ENCODE results near the gene PTPRN2.

PTPRN2 gene

DNA sequence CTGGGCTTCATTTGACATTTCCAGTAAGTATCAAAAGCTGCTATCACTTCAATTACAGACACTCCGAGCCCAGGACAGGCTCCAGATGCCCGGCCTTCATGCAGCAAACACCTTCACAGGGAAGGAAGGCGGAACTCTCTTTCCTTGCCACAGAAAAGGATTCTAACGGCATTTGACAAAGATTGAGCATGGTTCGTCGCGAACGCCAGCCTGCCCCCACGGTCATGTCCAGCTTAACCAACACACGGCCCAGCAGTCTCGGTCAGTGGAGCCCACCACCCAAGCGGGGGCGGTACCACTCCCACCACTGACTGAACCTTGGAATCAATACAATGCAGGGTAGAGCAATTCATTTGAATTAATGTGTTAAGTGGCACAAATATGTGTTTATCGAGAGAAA lies 643.6 kb downstream of the PTPRN2 start:
- TF ChIP-seq GATA3 (IDR thresholded peaks at IDR 0.05; ENCODE audit: low read depth, low read length): no peak
- TF ChIP-seq GATA2 (IDR thresholded peaks at IDR 0.05; ENCODE audit: low read depth, low read length): no peak

DNA sequence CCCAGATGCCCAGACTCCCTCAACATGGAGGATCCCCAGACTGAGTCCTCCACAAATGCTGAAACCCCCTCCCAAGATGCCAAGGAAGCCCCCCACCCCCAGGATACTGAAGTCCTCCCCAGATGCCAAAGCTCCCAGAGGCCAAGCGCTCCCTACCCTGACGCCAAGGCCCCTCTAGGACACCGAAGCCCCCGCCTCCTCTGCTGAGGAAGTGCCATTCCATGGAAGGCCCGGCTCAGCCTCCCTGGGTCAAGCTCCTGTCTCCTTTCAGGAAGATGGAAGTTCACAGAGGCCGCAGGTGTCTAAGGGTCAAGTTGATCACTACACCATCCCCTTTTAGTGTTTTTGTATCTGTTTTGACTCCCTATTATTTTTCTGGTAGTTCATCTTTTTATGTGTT lies 644.1 kb downstream of the PTPRN2 start:
- TF ChIP-seq GATA3 (IDR thresholded peaks at IDR 0.05; ENCODE audit: low read depth, low read length): no peak
- TF ChIP-seq GATA2 (IDR thresholded peaks at IDR 0.05; ENCODE audit: low read depth, low read length): no peak

DNA sequence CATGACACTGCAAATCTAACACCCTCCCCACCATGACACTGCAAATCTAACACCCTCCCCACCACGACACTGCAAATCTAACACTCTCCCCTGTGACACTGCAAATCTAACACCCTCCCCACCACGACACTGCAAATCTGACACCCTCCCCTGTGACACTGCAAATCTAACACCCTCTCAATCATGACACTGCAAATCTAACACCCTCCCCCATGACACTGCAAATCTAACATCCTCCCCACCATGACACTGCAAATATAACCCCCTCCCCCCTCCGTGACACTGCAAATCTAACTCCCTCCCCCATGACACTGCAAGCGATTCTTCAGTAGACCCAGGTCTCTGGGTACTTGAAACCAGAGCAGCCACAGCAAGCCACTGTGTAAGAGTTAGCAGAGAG lies 646.4 kb downstream of the PTPRN2 start:
- TF ChIP-seq GATA2 (IDR thresholded peaks at IDR 0.05; ENCODE audit: low read depth, low read length) (no peak), GATA3 (IDR thresholded peaks at IDR 0.05; ENCODE audit: low read depth, low read length) (no peak)

DNA sequence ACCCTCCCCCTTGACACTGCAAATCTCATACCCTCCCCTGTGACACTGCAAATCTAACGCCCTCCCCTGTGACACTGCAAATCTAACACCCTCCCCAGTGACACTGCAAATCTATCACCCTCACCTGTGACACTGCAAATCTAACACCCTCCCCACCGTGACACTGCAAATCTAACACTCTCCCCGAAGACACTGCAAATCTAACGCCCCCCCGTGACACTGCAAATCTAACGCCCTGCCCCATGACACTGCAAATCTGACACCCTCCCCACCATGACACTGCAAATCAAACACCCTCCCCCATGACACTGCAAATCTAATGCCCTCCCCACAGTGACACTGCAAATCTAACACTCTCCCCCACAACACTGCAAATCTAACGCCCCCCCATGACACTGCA lies 647.1 kb downstream of the PTPRN2 start:
- TF ChIP-seq GATA2 (IDR thresholded peaks at IDR 0.05; ENCODE audit: low read depth, low read length) (no peak), GATA3 (IDR thresholded peaks at IDR 0.05; ENCODE audit: low read depth, low read length) (no peak)

- TF ChIP-seq GATA3 (IDR thresholded peaks at IDR 0.05; ENCODE audit: low read depth, low read length) (no peak), GATA2 (IDR thresholded peaks at IDR 0.05; ENCODE audit: low read depth, low read length) (no peak)
Measured at GRCh38 chr7:157938211-157938610, 649.4 kb downstream of the PTPRN2 start.

GRCh38 chr7:157937406-157937805 lies 650.2 kb downstream of the PTPRN2 start:
- TF ChIP-seq GATA2 (IDR thresholded peaks at IDR 0.05; ENCODE audit: low read depth, low read length) (no peak), GATA3 (IDR thresholded peaks at IDR 0.05; ENCODE audit: low read depth, low read length) (no peak)

GRCh38 chr7:157936976-157937375 lies 650.6 kb downstream of the PTPRN2 start:
- no peak for TF ChIP-seq GATA3 (IDR thresholded peaks at IDR 0.05; ENCODE audit: low read depth, low read length)
- TF ChIP-seq GATA2 (IDR thresholded peaks at IDR 0.05; ENCODE audit: low read depth, low read length): no peak

- TF ChIP-seq GATA3 (IDR thresholded peaks at IDR 0.05; ENCODE audit: low read depth, low read length) (no peak), GATA2 (IDR thresholded peaks at IDR 0.05; ENCODE audit: low read depth, low read length) (no peak)
Measured at GRCh38 chr7:157932498-157933218, 655.0 kb downstream of the PTPRN2 start.

DNA sequence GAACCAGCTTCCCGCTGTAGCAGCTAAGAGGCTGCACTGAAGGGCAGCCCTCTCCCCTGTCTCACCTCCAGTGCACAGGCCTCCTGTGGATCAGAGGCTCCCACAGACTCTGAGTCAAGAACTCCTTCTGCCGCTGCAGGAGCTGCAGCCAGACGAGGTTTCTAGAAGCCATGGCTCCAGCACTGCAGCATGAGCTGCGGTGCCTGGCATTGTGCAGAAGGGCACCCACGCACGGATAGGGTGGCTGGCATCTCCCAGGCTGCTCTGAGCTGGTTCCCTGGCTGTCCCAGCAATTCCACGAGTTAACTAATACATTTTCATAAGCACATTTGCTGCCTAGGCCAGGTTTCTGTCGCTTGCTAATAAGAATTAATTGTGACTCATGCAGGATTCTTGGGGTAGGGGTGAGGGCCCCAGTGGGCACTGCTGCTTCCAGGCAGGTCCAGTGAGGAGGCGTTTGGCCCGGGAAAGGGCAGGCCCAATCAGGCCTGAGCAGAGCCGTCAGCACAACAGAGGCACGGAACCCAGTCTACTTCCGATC lies 656.6 kb downstream of the PTPRN2 start:
- TF ChIP-seq GATA2 (IDR thresholded peaks at IDR 0.05; ENCODE audit: low read depth, low read length): no peak
- no peak for TF ChIP-seq GATA3 (IDR thresholded peaks at IDR 0.05; ENCODE audit: low read depth, low read length)

DNA sequence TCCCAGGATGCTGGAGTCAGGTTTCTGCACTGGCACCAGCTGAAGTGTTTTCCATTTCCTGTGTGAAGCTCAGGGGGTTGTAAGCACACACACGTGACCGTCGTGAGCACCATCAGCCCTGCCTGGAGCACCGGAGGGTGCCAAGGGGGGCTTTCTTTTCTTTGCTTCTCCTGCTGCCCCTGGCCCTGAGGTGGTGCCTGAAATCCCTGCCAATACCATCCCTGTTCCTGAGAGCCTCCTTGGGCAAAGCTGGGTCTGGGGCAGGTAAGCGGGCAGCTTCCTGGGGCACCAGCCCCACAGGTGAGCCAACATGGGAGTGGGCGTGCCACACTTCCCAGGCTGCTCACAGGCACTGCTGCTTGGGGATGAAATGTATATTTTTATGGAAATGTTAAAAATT lies 657.2 kb downstream of the PTPRN2 start:
- TF ChIP-seq GATA3 (IDR thresholded peaks at IDR 0.05; ENCODE audit: low read depth, low read length) (no peak), GATA2 (IDR thresholded peaks at IDR 0.05; ENCODE audit: low read depth, low read length) (no peak)

GRCh38 chr7:157929671-157930070 lies 658.0 kb downstream of the PTPRN2 start:
- TF ChIP-seq GATA3 (IDR thresholded peaks at IDR 0.05; ENCODE audit: low read depth, low read length) (no peak), GATA2 (IDR thresholded peaks at IDR 0.05; ENCODE audit: low read depth, low read length) (no peak)

DNA sequence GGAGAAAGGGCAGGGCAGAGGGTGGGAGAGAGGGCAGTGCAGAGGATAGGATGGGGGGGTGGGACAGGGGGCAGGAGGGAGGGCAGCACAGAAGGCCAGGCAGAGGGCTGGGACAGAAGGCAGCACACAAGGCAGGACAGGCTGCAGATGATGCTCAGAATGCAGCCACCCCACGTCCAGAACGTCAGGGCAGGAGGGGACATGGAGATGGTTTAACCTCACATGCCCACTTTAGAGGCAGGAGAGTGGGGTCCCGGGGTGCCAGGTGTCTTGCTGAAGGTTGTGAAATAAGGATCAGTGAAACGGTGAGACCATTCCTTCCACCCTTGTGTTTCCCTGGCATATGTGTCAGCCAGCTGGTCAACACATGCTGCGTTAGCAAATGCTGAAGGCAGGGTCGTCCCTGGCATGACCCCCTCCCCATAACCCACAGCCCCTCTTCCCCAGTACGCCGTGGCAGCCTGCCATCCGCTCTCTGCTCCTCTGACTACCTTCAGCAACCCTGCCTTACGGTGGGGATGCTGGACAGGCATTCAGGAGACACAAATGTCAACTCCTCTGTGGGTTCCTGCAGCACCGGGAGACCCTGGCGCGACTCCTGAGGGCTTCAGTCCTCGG lies 658.7 kb downstream of the PTPRN2 start:
- TF ChIP-seq GATA2 (IDR thresholded peaks at IDR 0.05; ENCODE audit: low read depth, low read length) (no peak), GATA3 (IDR thresholded peaks at IDR 0.05; ENCODE audit: low read depth, low read length) (no peak)

- no peak for TF ChIP-seq GATA2 (IDR thresholded peaks at IDR 0.05; ENCODE audit: low read depth, low read length)
- TF ChIP-seq GATA3 (IDR thresholded peaks at IDR 0.05; ENCODE audit: low read depth, low read length): no peak
Measured at GRCh38 chr7:157928171-157928794, 659.3 kb downstream of the PTPRN2 start.

DNA sequence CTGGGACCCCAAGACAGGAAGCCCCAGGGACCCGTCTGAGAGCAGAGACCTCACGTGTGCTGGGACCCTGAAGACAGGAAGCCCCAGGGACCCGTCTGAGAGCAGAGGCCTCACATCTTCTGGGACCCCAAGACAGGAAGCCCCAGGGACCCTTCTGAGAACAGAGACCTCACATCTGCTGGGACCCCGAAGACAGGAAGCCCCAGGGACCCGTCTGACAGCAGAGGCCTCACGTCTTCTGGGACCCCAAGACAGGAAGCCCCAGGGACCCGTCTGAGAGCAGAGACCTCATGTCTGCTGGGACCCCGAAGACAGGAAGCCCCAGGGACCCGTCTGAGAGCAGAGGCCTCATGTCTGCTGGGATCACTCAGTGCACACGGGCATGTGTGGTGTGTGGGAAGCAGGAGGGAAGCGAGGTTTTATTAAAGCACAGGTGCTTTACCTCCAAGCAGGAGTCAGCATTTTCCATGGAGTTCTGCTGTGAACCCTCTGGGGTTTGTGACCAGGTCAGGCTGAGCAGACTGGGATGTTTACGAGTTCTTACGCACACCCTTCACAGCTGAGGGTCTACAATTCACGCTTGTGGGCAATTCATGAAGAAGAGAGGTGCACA lies 660.2 kb downstream of the PTPRN2 start:
- no peak for TF ChIP-seq GATA2 (IDR thresholded peaks at IDR 0.05; ENCODE audit: low read depth, low read length)
- no peak for TF ChIP-seq GATA3 (IDR thresholded peaks at IDR 0.05; ENCODE audit: low read depth, low read length)

Data from SH-SY5Y (cell line).